Activated naive CD4-positive, alpha-beta T cell treated with anti-CD3 and anti-CD28 coated beads, Interleukin-2, amount 50 U/mL, for 24 hours (primary cell): ENCODE results near the gene ADA.
"Not testable (repeated sequence)": the region's sequence is repeated elsewhere in the genome, so short reads cannot be mapped to it uniquely, and the experiment has no call there.

Experiments
- H3K27ac Mint-ChIP-seq: one replicate; pipeline ENCODE4 v1.8.0; 2021; ENCODE audit warnings: mild to moderate bottlenecking, mixed read lengths
- H3K27me3 Mint-ChIP-seq: one replicate; pipeline ENCODE4 v1.8.0; 2021; ENCODE audit warnings: mixed read lengths
- H3K36me3 Mint-ChIP-seq: one replicate; pipeline ENCODE4 v1.8.0; 2021; ENCODE audit warnings: mixed read lengths
- H3K4me1 Mint-ChIP-seq: one replicate; pipeline ENCODE4 v1.8.0; 2021; ENCODE audit warnings: mixed read lengths
- H3K4me3 Mint-ChIP-seq: one replicate; pipeline ENCODE4 v1.8.0; 2021; ENCODE audit warnings: mild to moderate bottlenecking, mixed read lengths
- H3K9me3 Mint-ChIP-seq: one replicate; pipeline ENCODE4 v1.8.0; 2021; ENCODE audit warnings: mixed read lengths

ADA gene

DNA sequence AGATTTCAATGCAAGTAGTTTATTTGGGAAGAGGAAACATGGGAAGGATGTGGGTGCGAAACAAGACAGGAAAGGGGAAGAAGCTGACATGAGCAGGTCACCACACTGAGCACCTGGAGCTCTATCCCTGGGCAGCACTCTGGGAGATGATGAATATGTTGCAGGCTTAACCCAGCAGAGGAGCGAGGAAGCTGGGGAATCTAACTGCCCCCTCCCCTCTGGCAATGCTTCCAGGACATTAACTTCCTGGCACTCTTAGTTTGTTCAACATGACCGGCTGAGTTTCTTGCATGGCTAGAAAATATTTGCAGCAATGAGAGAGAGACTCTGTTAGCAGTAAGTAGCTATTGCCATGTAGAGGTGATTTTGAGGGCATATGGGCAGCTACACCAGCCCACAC is 4.9 kb upstream of the ADA start:
- no peak overlapping the region for H3K27ac Mint-ChIP-seq
- peaks cover 16% of the 10 kb centered on the region for H3K36me3 Mint-ChIP-seq
- no peak overlapping the region for H3K4me3 Mint-ChIP-seq
- no peaks in the 10 kb centered on the region for H3K9me3 Mint-ChIP-seq
- H3K27me3 Mint-ChIP-seq, result no peaks in the 10 kb centered on the region
- peaks cover 19% of the 10 kb centered on the region for H3K4me1 Mint-ChIP-seq

- H3K9me3 Mint-ChIP-seq, H3K27ac Mint-ChIP-seq, H3K27me3 Mint-ChIP-seq: not testable (repeated sequence)
- peak overlapping the region; percentile 15 for H3K4me3 Mint-ChIP-seq
- H3K36me3 Mint-ChIP-seq, result peaks cover 11% of the 10 kb centered on the region
- peaks cover 33% of the 10 kb centered on the region for H3K4me1 Mint-ChIP-seq
These were observed 2.7 kb upstream of the ADA start for GRCh38 chr20:44654210-44654609.

DNA sequence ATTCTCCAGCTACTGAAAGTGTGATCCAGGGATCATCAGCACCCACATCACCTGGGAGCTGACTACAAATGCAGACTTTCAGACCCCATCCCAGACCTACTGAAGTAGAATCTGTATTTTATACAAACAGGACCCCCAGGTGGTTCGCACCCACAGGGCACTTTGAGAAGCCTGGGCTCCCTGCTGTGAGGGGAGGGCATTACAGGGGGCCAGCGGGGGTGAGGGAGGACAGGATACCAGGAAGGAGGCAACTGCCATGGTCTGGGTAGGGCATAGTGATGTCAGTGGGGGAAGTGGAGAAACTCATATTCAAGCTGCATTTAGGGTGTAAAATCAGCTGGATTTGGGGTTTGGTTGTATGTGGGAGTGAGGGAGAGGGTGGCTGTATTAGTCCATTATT is 2.0 kb upstream of the ADA start:
- peaks cover 10% of the 10 kb centered on the region for H3K36me3 Mint-ChIP-seq
- no peaks in the 10 kb centered on the region for H3K27me3 Mint-ChIP-seq
- H3K4me1 Mint-ChIP-seq, result peaks cover 40% of the 10 kb centered on the region
- H3K27ac Mint-ChIP-seq, result peak overlapping the region; percentile 90
- H3K4me3 Mint-ChIP-seq, result no peak overlapping the region
- no peaks in the 10 kb centered on the region for H3K9me3 Mint-ChIP-seq

GRCh38 chr20:44651434-44651683 is 140 bp downstream of the ADA start:
- Mint-ChIP-seq H3K27ac (no peak overlapping the region), H3K4me1 (peaks cover 62% of the 10 kb centered on the region), H3K9me3 (no peaks in the 10 kb centered on the region)

GRCh38 chr20:44650771-44651433 is 597 bp downstream of the ADA start:
- Mint-ChIP-seq H3K27ac (peak overlapping the region; percentile 84), H3K36me3 (peaks cover 4% of the 10 kb centered on the region), H3K4me1 (peaks cover 66% of the 10 kb centered on the region), H3K9me3 (no peaks in the 10 kb centered on the region), H3K27me3 (no peaks in the 10 kb centered on the region), H3K4me3 (peak overlapping the region; percentile 89)

More at GRCh38 chr20:44651434-44651683, 140 bp downstream of the ADA start:
- H3K36me3 Mint-ChIP-seq, result peaks cover 4% of the 10 kb centered on the region
- H3K4me3 Mint-ChIP-seq, result peak overlapping the region; percentile 89
- H3K27me3 Mint-ChIP-seq, result no peaks in the 10 kb centered on the region

DNA sequence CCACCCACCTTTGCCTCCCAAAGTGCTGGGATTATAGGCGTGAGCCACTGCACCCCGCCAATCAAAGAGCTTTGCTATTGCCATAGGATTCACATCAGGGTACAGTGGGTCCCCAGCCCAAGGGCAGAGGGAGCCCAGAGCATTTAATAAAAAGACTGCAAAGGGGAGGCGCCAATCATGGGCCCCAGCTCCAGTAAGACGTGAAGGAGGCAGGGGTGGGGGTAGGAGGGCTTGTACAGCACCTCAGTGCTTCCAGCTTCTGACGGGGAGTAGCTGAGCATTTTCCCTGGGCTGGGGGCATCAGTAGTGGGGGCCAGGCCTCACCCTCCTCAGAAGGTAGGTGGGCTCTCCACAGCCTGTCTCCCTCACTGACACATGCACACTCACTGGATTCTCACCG is 1.5 kb downstream of the ADA start:
- H3K36me3 Mint-ChIP-seq, result peaks cover 4% of the 10 kb centered on the region
- no peaks in the 10 kb centered on the region for H3K9me3 Mint-ChIP-seq
- no peaks in the 10 kb centered on the region for H3K27me3 Mint-ChIP-seq
- no peak overlapping the region for H3K27ac Mint-ChIP-seq
- H3K4me3 Mint-ChIP-seq, result peak overlapping the region; percentile 89
- peaks cover 74% of the 10 kb centered on the region for H3K4me1 Mint-ChIP-seq

- Mint-ChIP-seq H3K27me3 (no peaks in the 10 kb centered on the region), H3K4me1 (peaks cover 82% of the 10 kb centered on the region), H3K27ac (peak overlapping the region; percentile 66), H3K36me3 (peaks cover 4% of the 10 kb centered on the region), H3K4me3 (peak overlapping the region; percentile 89), H3K9me3 (no peaks in the 10 kb centered on the region)
These were observed 2.4 kb downstream of the ADA start for GRCh38 chr20:44649126-44649525.

DNA sequence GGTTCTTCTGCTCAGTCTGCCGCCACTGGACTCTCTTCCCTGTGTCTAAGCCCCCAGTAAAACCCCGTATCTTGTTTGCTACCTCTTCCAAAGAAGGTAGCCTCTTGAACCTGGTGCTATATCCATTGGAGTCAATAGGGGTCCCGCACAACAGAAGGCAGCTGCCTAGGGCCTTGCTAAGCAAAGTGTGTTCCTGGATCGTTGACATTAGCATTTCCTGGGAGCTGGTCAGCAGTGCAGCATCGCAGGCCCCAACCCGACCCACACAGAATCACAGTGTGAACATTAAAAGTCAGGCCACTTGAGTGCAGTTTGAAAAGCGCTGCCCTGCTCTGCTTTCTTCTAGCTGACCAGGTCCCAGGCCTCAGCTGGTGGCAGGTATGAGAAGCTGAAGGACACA is 2.9 kb downstream of the ADA start:
- H3K4me1 Mint-ChIP-seq, result peaks cover 85% of the 10 kb centered on the region
- no peak overlapping the region for H3K27ac Mint-ChIP-seq
- peaks cover 3% of the 10 kb centered on the region for H3K36me3 Mint-ChIP-seq
- H3K27me3 Mint-ChIP-seq, result no peaks in the 10 kb centered on the region
- H3K9me3 Mint-ChIP-seq, result no peaks in the 10 kb centered on the region
- H3K4me3 Mint-ChIP-seq, result peak overlapping the region; percentile 89

- no peak overlapping the region for H3K4me3 Mint-ChIP-seq
- H3K4me1 Mint-ChIP-seq, result peaks cover 85% of the 10 kb centered on the region
- H3K36me3 Mint-ChIP-seq, result no peaks in the 10 kb centered on the region
- no peaks in the 10 kb centered on the region for H3K9me3 Mint-ChIP-seq
- H3K27me3 Mint-ChIP-seq, result no peaks in the 10 kb centered on the region
- peak overlapping the region; percentile 12 for H3K27ac Mint-ChIP-seq
These were observed 3.4 kb downstream of the ADA start for GRCh38 chr20:44648068-44648467.

GRCh38 chr20:44646641-44647274 is 4.7 kb downstream of the ADA start:
- Mint-ChIP-seq H3K27ac (peak overlapping the region; percentile 95), H3K4me3 (peak overlapping the region; percentile 77), H3K27me3 (no peaks in the 10 kb centered on the region)

GRCh38 chr20:44646023-44646640 is 5.4 kb downstream of the ADA start:
- peak overlapping the region; percentile 77 for H3K4me3 Mint-ChIP-seq
- no peaks in the 10 kb centered on the region for H3K9me3 Mint-ChIP-seq
- H3K27ac Mint-ChIP-seq, result peak overlapping the region; percentile 95
- peaks cover 96% of the 10 kb centered on the region for H3K4me1 Mint-ChIP-seq
- H3K27me3 Mint-ChIP-seq, result no peaks in the 10 kb centered on the region
- H3K36me3 Mint-ChIP-seq, result no peaks in the 10 kb centered on the region

More at GRCh38 chr20:44646641-44647274, 4.7 kb downstream of the ADA start:
- no peaks in the 10 kb centered on the region for H3K36me3 Mint-ChIP-seq
- peaks cover 92% of the 10 kb centered on the region for H3K4me1 Mint-ChIP-seq
- no peaks in the 10 kb centered on the region for H3K9me3 Mint-ChIP-seq

GRCh38 chr20:44644667-44645131 is 6.8 kb downstream of the ADA start:
- Mint-ChIP-seq H3K27ac (peak overlapping the region; percentile 79), H3K4me3 (peak overlapping the region; percentile 60), H3K27me3 (no peaks in the 10 kb centered on the region), H3K36me3 (peaks cover 4% of the 10 kb centered on the region), H3K4me1 (peaks cover 88% of the 10 kb centered on the region), H3K9me3 (no peaks in the 10 kb centered on the region)

- no peaks in the 10 kb centered on the region for H3K27me3 Mint-ChIP-seq
- peak overlapping the region; percentile 60 for H3K4me3 Mint-ChIP-seq
- no peaks in the 10 kb centered on the region for H3K9me3 Mint-ChIP-seq
- H3K27ac Mint-ChIP-seq, result peak overlapping the region; percentile 79
- H3K36me3 Mint-ChIP-seq, result peaks cover 6% of the 10 kb centered on the region
- H3K4me1 Mint-ChIP-seq, result peaks cover 84% of the 10 kb centered on the region
These were observed 7.3 kb downstream of the ADA start for GRCh38 chr20:44644230-44644617.

DNA sequence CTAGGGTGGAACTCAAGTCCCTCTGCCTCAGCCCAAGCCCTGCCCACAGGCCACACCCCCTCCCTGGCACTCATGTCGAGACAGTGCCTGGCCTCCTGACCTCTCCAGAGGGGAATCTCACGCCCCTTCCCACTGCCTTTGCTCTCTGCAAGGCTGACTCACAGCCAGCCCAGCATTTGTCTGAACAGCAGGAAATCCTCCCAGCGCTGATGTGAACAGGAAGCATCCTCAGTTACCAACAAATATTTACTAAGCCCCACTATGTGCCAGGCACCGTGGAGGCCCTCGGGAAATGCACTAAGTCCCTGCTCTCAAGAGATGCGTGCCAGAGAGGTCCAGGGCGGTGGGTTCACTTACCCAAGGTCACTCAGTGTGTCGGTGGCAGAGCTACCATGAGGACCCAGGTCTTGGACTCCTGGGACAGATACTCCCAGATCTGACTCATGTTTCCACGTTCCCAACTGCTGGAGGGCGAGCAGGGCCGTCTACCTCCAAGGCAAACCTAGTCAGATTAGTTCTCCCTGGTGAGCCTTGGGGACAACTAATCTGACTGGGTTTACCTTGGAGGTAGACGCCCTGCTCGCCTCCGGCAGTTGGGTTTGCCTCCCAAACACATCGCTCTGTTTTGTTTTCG is 7.8 kb downstream of the ADA start:
- Mint-ChIP-seq H3K4me1 (peaks cover 79% of the 10 kb centered on the region), H3K4me3 (peak overlapping the region; percentile 60), H3K36me3 (peaks cover 9% of the 10 kb centered on the region), H3K27ac (peak overlapping the region; percentile 79), H3K9me3 (no peaks in the 10 kb centered on the region), H3K27me3 (no peaks in the 10 kb centered on the region)

DNA sequence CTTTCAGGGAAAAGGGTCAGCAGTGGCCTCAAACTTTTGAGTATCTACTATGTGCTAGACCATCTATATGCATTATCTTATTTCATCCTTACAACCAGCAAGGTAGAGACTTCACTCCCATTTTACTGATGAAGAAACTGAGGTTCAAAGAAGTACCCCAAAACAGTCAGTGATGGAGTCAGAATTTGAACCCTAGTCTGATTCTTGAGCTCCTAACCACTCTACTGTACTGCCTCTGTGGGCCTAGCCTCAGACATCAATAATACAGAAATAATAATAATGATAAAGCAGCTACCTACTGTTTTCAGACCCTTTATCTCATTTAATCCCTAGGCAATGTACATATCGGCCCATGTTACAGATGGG is 8.4 kb downstream of the ADA start:
- H3K27ac Mint-ChIP-seq, result peak overlapping the region; percentile 24
- peaks cover 73% of the 10 kb centered on the region for H3K4me1 Mint-ChIP-seq
- no peaks in the 10 kb centered on the region for H3K27me3 Mint-ChIP-seq
- no peaks in the 10 kb centered on the region for H3K9me3 Mint-ChIP-seq
- H3K4me3 Mint-ChIP-seq, result peak overlapping the region; percentile 60
- peaks cover 9% of the 10 kb centered on the region for H3K36me3 Mint-ChIP-seq
